Stimulated activated CD4-positive, alpha-beta T cell treated with anti-CD3 and anti-CD28 coated beads, Interleukin-12 subunit alpha, Interleukin-12 subunit beta, amount 100 ng/mL, for 24 hours (primary cell): ENCODE results near the gene ARHGEF10L.
A peak's percentile ranks its signal among the peaks of the same experiment; 100 is the strongest.

Source experiments
- DNase-seq, 2 experiments: peaks; one replicate each; pipeline ENCODE4 v3.0.0-alpha.2; 2020; ENCODE audit warnings: low read depth in 2 of 2

ARHGEF10L gene

DNA sequence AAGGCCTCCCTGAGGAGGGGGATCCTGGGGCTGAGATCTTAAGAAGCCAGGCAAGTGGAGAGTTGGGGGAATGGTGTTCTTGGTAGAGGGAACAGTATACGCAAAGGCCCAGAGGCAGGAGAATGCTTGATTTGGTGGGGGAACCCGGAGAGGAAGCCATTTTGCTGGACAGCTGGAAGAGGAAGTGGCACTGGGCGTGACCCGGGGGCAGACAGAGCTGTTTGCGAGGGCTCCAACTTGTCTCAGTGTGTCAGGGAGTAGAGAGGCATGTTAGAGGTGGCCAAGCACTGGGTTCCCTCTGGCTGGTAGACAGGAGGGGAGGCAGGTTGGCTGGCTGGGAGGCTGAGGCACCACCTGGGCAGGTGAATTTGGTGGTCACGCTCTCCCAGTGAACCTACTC is 119.3 kb downstream of the ARHGEF10L start:
- DNase-seq = no peak

DNA sequence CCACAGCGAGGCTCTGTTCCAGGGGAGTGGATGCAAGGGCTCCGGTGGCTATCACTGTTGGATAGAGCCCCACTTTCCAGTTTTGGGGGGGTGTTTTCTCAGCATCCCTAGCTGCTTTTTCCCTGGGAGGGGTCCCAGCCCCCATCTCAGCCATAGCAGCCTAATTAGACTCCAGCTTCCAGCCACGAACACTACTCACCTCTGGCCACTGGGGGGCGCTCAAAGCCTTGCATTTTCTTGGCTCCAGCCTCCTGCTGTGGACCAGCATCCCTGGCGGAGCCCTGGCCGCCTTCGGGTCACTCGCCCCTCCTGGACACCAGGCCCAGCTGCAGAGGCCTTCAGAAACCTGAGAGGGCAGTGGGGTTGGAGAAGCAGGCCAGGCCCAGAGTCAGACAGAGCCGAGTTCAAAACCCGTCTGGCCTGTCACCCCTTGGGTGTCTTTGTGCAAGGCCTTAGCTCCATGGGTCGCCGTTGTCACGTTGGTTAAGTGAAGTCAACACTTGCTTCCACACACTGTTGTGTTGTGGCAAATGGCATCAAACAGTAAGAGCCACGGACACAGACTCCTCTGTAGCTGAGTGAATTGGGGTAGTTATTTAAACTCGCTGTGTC is 122.2 kb downstream of the ARHGEF10L start:
- DNase-seq = peak; percentile 21 to 55

- no peak for DNase-seq
These were observed 122.8 kb downstream of the ARHGEF10L start for GRCh38 chr1:17662296-17662695.

- no peak for DNase-seq
These were observed 123.3 kb downstream of the ARHGEF10L start for GRCh38 chr1:17662786-17663185.

DNA sequence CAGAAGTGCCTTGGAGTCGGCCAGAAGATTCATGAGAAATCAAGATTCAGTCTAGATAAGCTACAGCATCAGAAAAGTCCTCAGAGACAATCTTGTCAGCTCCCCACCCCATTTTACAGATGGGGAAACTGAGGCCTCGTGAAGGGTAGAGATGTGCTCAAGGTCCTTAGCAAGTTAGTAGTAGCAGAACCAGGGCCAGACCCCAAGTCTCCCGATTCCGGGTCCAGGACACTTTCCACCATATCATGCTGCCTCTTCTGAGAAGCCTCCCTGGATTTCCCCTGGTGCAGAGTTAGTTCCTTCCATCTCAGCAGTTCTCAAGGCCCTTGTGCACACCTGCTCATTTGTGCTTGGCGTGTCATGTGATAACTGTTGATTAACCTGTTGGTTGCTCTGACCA is 124.1 kb downstream of the ARHGEF10L start:
- no peak for DNase-seq

- no peak for DNase-seq
These were observed 124.8 kb downstream of the ARHGEF10L start for GRCh38 chr1:17664322-17664721.

DNA sequence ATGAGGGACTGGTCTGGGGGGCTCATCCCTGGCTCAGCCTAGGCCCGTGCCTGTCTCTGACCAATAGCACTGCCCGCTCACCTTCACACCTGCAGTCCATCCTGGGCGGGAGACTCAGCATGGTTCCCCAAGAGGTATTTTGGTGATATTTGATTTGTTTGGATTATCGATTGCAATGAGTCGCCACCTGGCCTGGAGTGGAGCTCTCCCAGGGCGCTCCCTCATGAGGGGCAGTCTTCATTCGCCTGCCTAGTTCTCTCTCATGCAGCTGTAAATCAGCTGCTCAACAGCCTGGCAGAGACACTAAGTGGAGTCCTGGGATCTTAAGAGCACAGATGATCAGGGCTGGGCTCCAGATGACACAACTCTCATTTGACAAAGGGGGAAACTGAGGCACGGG is 125.6 kb downstream of the ARHGEF10L start:
- DNase-seq = no peak

DNA sequence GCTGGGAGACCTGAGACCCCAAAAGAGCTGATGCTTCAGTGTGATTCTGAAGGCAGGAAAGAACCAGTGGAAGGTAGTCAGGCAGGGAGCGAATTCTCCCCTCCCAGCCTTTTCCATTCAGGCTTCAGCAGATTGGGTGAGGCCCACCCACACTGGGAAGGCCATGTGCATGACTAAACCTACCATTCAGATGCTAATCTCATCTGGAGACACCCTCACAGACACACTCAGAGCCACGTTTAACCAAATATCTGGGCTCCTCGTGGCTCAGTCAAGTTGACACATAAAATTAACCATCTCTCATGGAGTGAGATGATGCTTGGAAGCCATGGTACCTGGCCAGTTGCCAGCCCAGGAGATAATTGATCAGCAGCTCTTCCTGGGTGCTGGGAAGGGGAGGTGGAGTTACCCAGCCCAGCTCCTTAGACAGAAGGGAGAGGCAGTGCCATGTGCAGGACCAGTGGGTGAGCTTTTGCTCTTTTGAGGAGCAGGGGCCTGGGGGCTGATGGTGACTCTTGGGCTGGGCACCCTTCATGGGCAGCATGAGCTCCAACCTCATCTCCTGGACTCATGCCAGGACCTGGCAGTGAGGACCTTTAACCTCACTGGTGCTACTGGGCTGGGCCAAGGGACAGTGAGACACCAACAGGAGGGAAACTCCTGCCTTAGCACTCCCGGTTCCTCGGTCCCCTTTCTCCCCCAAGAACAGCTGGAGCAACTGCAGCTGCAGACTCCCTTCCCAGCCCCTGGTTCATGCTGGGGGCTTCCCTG is 126.6 kb downstream of the ARHGEF10L start:
- no peak for DNase-seq

- DNase-seq = no peak
These were observed 128.1 kb downstream of the ARHGEF10L start for GRCh38 chr1:17667641-17668040.

DNA sequence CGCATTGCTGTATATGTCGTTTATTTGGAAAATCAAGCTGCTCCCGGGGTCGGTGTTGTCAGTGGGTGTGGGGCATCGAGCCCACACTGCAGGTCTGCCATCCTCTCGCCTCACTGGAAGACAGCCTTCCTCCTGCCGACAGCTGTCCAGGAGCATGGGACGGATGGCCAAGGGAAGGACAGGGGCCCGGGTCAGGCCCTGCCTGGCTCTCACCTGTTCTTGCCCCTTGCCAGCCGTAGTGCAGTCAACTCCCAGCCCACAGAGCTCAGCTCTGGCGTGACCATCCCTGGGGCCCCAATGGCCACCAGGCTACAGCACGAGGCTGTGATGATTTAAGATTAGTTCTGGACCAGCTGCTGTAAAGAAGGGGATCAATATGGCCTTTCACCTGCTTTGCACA is 128.7 kb downstream of the ARHGEF10L start:
- no peak for DNase-seq

- DNase-seq = no peak
These were observed 129.2 kb downstream of the ARHGEF10L start for GRCh38 chr1:17668624-17669175.

DNA sequence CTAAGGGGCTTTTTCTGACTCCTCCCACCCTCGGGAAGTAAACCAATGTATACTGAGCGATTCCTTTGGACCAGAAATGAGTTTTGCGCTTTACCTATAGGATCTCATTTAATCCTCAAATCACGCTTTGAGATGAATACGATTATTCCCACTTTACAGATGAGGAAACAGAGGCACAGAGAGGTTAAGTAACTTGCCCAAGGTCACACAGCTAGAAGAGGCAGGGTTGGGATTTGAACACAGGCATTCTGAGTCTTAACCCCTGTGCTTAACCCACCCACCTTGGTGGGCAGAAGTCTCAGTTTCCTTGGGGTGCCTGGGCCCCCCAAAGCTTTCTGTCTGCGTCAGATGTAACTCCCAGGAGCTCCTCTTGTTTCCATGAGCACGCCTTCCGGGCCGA is 129.8 kb downstream of the ARHGEF10L start:
- no peak for DNase-seq

GRCh38 chr1:17669866-17670451 is 130.5 kb downstream of the ARHGEF10L start:
- no peak for DNase-seq

GRCh38 chr1:17670587-17671313 is 131.3 kb downstream of the ARHGEF10L start:
- no peak for DNase-seq

DNA sequence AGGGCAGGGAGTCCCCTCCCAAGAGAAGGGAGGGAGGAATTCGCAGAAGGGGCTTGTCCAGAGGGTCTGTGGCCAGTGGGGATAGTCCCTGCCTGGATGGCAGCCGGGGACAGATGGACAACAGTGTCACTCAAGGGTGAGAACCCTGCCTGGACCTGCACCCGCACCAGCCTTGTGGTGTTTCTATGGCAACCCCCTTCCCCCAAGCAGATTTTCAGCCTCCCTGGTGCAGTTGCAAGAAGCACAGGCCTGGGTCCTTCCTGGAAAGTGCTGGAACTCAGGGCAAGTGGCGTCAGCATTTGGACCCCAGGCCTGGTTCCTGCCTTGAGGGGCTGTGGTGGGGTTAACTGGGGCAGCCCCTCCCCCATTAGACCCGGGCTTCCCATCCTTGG is 131.8 kb downstream of the ARHGEF10L start:
- no peak for DNase-seq

DNA sequence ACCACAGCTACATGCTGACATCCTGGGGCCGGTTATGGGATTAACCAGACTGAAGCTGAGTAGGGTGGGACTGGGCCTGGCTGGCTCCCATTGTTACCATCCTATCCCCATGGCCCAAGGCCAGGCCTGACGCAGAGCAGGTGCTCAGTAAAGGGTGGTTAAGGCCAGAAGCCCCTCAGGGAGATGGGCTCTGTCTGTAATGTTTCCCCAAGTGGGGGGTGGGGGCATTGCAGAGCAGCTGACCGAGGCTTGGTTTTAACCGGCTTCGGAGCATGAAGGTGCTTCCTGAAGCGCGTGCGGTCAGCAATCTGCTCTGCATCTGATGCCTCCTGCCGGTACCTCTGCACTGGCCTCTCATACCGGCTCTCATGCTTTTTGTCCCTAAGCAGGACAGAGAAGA is 132.2 kb downstream of the ARHGEF10L start:
- no peak for DNase-seq

DNA sequence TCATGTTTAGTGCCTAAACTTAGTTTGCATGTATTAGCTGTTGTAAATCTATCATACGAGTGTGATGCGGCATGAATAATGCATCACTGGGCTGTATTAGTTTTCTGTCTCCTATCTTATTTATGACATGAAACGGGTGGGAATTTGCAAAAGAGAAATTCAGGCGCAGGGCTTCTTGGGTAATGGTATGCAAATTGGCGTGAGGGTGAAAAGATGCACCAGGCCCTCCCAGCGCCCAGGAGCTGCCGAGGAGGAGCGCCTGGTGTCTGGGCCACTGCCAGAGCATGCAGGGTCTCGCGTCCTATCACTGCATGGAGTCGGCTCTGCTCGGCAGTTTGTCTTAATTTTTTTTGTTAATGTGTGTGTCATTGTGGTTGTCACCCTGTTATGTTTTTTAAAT is 132.7 kb downstream of the ARHGEF10L start:
- DNase-seq = no peak

GRCh38 chr1:17673329-17674072 is 134.0 kb downstream of the ARHGEF10L start:
- DNase-seq = no peak

GRCh38 chr1:17674726-17675500 is 135.4 kb downstream of the ARHGEF10L start:
- no peak for DNase-seq

DNA sequence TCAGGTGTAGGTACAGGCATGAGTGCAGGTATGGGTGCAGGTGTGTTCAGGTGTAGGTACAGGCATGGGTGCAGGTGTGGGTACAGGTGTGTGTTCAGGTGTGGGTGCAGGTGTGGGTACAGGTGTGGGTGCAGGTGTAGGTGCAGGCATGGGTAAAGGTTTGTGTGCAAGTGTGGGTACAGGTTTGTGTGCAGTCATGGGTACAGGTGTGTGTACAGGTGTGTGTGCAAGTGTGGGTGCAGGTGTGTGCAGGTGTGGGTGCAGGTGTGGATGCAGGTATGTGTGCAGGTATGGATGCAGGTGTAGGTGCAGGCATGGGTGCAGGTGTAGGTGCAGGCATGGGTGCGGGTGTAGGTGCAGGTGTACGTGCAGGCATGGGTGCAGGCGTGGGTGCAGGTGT is 136.2 kb downstream of the ARHGEF10L start:
- no peak for DNase-seq
